HG03575 (cell line): ENCODE measurements around the gene SSH2.
"Not testable (repeated sequence)": the region's sequence is repeated elsewhere in the genome, so short reads cannot be mapped to it uniquely, and the experiment has no call there.

Experiments
- ATAC-seq: cut with Tn5 transposase; IDR thresholded peaks from one replicate; pipeline ENCODE4 v1.9.1; 2021; ENCODE audit not compliant: unreplicated experiment, insufficient number of reproducible peaks, low FRiP score; ENCODE audit errors: extremely low read depth

Gene SSH2

DNA sequence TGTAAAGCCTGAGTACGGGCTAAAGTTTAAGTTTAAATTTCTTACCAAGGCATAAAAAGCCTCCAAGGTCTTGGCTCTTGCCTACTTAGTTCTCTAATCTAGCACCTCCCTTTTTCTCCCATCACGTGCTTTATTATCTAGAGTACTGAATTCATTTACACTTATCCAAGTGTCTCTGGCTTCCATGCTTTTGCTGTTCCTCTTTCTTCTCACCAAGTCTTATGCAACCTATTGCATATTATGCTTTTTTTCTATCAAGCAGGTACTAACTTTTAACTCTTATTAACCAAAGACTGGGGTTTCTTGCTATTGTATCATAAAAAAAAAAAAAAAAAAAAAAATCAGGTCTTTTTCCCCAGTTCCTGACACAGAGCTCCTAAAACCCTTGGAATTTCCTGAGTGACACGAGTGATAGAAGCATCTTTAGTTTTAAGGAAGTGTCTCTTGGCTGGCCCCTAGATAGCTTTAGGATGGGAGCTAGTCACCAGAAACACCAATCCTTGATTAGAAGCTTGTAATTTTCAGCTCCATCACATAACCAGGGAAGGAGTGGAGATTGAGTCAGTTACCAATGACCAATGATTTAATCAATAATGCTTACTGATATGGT lies 44.9 kb downstream of the SSH2 start:
- no peak for ATAC-seq

DNA sequence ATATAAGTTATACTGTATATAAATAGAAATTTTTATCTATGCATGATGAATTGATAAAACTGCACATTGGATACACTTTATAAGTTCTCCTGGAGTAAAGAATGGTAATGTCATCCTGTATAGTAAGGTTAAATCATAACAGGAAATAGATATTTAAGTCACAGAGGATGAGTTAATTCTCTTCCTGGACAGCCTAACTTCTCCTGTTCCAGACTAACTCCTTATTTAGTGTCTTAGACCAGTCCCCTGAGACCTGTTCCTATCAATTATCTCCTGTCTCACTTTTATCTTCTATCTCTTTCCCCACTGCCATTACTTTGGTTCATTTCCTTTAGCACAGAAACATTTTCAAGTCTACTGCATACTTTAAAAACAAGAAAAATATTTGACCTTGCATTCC lies 46.5 kb downstream of the SSH2 start:
- no peak for ATAC-seq

DNA sequence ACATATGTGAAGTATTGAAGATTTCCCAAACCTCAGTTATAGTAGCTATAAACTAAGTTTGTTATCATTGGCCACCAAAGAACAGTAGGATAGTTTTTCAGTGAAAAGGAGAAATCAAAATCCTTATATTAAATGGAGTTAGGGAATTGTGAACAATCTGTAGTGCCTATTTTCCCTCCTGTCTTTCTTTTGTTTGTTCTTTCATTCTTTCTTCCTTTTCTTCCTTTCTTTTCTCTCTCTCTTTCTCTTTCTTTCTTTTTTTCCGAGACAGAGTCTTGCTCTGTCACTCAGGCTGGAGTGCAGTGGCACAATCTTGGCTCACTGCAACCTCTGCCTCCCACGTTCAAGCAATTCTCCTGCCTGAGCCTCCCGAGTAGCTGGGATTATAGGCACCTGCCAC lies 48.8 kb downstream of the SSH2 start:
- no peak for ATAC-seq

DNA sequence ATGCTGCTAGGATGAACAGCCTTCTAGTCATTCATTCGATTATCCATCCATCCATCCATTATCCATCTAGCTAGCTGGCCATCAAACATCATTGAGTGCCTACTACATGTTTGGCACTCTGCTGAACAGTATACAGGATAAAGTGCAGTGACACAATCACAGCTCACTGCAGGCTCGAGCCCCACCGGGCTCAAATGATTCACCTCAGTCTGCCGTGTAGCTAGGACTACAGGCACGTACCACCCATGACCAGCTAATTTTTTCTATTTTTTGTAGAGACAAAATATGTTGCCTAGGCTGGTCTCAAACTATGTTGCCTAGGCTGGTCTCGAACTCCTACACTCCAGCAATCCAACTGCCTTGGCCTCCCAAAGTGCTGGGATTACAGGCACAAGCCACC lies 50.0 kb downstream of the SSH2 start:
- no peak for ATAC-seq

DNA sequence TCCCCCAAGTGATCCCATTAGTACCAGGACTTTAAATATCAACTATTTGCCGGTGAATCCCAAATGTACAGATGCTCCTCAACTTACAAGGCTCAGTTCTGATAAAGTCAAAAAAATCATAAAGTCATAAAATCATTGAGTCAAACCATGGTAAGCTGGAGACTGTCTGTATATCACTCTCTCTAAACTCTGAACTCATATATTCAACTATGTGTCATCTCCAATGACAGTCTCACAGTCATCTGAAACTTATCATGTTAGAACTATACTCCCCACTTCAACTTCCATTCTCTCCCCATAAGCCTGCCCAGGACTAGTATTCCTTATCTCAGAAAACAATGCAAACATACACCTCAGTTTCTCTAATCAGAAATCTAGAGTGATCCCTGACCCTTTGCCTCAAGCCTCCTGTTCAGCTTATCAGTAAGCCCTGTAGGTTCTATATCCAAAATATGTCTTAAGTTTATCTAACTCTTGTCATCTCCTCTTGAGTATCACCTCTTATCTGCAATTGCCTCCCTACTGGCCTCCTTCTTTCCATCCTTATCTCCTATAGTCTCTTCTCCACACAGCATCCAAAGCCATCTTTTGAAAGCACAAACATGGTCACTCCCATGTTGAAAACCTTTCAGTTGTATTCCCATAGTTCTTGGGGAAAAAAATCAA lies 55.0 kb downstream of the SSH2 start:
- no peak for ATAC-seq

DNA sequence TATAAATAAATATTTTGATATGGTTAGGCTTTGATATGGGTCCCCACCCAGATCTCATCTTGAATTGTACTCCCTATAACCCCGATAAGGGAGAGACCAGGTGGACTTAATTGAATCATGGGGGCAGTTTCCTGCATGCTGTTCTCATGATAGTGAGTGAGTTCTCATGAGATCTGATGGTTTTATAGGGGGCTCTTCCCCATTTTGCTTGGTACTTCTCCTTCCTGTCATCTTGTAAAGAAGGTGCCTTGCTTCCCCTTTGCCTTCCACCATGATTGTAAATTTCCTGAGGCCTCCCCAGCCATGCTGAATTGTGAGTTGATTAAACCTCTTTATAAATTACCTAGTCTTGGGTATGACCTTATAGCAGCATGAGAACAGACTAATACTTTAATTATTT lies 55.7 kb downstream of the SSH2 start:
- ATAC-seq, result not testable (repeated sequence)

DNA sequence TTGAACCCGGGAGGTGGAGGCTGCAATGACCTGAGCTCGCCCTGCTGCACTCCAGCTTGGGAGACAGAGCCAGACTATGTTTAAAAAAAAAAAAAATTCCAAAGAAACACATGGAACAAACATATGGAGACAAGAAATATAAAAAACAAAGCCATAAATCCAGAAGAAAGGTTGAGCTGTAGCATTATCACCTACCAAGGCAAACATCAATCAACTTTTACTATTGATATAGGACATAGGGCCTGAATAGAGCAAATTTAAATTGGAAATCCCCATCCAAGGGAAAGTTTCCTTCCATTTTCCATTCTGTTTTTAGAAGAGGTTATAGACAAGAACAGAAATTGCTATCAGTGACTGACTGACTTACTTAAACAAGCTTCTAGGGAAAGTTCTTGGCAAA lies 56.6 kb downstream of the SSH2 start:
- no peak for ATAC-seq

DNA sequence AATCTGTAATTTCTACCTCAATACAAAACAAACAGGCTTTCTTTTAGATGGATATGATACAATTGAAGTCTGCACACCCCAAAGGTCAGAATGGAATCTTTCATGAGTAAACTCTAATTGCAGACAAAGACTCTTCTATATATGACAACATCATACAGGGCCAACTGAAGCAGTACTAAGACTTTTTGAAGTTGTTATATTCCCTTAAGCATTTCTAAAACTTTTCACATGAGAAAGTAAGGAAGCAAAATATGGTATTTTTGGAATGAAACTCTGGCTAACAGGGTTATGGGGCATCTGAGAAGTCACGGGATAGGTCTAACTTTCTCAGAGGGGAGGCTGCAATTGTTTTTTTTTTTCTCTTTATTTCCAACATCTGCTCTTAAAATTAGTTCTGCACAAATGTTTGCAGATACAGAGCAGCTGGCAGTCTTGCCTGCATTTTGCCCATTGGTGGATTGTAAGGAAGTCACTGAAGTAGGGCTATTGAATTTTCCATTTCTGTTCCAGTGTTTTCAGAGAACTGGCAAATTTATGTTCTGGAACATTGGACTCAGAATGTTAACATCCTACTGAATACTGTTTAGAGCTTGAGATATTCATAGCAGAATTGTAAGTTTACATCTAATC lies 59.1 kb downstream of the SSH2 start:
- ATAC-seq, result no peak

DNA sequence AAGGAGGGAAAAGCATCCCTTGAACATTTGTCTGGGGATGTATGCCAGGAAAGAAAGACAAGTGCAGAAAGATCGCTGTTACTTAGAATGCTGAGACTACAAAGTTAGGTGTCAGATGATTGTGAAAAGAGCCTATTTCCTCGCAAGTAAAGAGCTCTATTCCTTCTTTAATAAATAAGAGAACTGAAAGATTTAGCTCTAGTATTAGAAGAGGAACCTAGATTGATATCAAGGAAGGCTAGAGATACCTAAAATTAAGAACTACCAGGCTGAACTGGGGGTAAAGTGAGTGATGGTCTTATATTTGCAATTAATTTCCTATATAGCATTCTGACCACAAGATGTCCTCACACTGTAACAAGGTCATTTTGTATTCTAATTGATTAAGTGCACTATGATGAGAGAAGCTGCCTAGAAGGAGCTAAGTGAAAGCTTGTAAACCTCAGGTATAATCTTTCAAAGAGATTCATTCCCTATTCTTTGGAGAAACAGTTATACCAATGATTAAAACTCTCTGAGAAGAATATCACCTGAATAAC lies 62.3 kb downstream of the SSH2 start:
- no peak for ATAC-seq

DNA sequence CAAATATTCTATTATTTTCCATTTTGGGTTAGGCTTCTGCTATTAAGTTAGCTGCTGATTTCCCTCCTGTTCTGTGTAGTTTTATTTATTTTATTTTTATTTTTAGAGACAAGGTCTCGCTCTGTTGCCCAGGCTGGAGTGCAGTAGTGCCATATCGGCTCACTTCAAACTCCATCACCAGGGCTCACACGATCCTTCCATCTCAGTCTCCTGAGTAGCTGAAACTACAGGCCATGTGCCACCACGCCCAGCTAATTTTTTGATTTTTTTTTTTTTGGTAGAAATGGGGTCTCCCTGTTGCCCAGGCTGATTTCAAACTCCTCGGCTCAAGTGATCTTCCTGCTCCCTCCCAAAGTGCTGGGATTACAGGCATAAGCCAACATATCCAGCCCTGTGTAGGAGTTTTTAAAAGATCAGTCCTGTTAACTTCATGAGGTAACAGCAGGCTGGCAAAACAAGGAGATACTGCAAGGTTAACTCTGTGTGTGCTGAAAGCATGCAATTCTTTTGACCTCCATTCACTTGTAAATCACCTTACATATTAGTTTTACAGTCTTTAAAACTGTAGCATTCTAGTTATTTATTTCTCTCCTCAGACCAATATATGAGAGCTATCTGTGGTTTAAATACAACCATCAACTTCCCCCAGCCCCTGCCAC lies 63.2 kb downstream of the SSH2 start:
- ATAC-seq, result no peak

DNA sequence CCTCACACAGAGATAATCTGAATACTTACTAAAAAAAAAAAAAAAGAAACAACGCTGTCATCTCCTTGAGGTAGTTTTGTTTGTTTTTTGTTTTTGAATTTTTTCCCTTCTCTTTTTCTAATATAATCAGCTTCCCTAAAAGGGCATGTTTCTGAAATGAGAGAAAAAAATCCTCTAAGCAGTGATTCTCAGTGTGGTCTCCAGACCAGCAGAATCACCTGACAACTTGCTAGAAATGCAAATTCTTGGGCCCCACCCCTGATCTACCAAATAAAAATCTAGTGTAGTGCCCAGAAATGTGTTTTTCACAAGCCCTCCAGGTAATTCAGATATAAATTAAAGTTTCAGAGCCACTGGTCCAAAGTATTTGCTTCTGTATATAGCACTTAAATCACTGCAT lies 65.4 kb downstream of the SSH2 start:
- ATAC-seq, result no peak

DNA sequence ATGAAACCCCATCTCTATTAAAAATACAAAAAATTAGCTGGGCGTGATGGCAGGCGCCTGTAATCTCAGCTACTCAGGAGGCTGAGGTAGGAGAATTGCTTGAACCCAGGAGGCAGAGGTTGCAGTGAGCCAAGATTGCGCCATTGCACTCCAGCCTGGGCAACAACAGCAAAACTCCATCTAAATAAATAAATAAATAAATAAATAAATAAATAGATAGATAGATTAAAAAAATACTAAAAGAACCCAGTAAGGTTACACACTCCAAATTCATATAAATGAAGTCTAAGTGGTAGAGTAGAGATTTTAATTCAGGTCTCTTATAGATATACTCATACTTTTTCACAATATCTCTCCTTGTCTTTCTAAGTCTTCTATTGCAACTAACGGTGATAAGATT lies 65.9 kb downstream of the SSH2 start:
- ATAC-seq, result not testable (repeated sequence)

DNA sequence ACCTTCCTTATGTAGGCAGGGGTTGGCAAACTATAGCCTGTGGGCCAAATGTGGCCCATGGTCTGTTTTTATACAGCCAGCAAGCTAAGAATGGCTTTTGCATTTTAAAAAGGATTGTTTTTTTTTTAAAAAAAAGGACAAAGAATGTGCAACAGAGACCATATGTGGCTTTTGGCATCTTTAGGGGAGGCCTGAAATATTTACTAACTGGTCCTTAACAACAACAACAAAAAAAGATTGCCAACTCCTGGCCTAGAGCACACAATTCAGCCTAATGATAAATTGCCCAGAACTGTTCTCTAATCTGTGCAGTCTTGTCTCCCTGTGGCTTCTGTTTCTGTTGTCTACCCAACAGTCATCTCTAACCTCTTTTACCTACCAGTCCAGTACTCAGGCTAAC lies 67.1 kb downstream of the SSH2 start:
- no peak for ATAC-seq

DNA sequence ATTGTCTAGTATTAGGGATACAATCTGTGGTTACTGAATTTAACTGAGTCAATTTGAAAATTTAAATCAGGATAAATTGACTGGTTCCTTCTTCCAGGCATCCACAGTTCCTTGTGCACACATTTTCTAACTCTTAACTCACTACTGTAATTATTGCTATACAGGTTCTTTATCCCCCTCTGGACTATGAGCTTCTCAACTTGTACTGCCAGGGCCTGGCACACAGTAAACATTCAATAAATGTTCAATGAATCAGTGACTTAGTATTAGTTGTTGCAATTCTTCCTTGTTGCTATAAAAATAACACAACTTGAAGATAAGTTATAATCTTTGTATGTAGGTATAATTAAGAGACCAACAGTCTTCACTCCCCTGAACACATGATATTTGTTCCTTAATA lies 67.9 kb downstream of the SSH2 start:
- ATAC-seq, result no peak

DNA sequence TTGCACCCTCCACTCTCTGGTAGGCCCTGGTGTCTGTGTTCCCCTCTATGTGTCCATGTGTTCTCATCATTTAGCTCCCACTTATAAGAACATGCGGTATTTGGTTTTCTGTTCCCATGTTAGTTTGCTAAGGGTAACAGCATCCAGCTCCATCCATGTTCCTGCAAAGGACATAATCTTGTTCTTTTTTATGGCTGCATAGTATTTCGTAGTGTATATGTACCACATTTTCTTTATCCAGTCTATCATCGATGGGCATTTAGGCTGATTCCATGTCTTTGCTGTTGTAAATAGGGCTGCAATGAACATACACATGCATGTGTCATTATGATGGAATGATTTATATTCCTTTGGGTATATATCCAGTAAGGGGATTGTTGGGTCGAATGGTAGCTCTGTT lies 70.6 kb downstream of the SSH2 start:
- not testable (repeated sequence) for ATAC-seq

DNA sequence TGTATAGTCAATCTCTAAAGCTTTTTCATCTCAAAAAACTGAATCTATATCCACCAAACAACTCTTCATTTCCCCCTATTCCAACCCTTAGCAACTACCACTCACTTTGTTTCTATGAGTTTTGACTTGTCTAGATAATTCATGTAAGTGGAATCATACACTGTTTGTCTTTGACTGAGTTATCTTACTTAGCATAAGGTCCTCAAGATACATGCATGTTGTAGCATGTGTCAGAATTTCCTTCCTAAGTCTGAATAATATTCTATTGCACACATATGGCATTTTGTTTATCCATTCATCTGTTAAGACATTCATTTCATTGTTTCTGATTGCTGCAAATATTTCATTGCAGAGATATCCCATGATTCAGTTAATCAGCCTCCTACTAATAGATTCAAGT lies 72.2 kb downstream of the SSH2 start:
- no peak for ATAC-seq

DNA sequence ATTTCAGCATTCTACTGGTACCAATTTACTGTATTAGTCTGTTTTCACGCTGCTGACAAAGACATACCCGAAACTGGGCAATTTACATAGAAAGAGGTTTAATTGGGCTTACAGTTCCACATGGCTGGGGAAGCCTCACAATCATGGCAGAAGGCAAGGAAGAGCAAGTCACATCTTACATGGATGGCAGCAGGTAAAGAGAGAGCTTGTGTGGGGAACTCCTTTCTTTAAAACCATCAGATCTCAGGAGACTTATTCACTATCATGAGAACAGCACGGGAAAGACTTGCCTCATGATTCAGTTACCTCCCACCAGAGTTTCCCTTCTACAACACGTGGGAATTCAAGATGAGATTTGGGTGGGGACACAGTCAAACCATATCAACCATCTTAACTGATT lies 72.9 kb downstream of the SSH2 start:
- ATAC-seq, result not testable (repeated sequence)

DNA sequence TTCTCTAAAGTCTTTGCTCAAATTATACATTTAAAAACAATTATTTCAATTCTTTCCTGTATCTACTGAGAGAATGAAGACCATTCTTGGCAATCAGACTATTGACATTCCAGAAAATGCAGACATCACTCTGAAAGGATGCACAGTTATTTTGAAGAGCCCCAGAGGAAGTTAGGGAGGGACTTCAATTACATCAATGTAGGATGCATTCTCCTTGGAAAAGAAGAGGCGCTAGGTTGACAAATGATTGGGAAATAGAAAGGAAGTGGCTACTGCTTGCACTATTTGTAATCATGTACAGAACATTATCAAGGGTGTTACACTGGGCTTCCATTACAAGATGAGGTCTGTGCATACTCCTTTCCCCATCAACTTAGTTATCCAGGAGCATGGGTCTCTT lies 74.3 kb downstream of the SSH2 start:
- no peak for ATAC-seq

DNA sequence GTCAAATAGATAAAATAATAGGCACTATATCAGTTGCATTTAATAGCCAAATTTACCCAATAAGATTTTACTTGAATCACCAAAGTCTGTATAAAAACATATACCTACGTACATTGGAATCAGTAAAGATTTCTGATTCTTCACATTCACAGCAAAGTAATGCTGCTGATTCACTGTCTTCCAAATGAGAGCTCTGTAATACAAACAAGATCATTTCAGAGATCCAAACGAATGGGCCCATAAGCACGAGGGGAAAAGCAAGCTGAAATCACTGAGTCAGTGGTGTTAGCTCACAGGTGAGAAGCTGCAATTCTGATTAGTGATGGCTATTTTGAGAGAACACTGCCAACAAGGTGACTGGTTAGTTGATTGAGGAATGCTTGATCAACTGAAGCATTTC lies 81.3 kb downstream of the SSH2 start:
- no peak for ATAC-seq
